K562 (cell line): ENCODE measurements around the gene CYTH4. TPM values are rescaled to one million over a fixed set of nuclear protein-coding genes. Genes with fewer than 3 reads are reported as not detected.
A peak's percentile ranks its signal among the peaks of the same experiment; 100 is the strongest.

ENCODE experiments used
- AFF4 ChIP-seq: sonication (generic); formaldehyde crosslinking; IDR thresholded peaks from 2 replicates; pipeline ENCODE4 v1.8.0; 2023; ENCODE audit warnings: mild to moderate bottlenecking, missing genetic modification reagents
- ARID1B ChIP-seq: fragments of 450-650 bp; IDR thresholded peaks from 2 replicates; pipeline ENCODE4 v1.6.1; 2016; ENCODE audit warnings: antibody characterized with exemption, mild to moderate bottlenecking, inconsistent platforms
- FOSL1 ChIP-seq: fragments of 200-800 bp; sonication (Bioruptor generic); conservative IDR thresholded peaks from 2 replicates; pipeline ENCODE4 v1.6.1; 2016; ENCODE audit warnings: missing genetic modification characterization, missing compliant biosample characterization
- JUND ChIP-seq, 2 experiments: IDR thresholded peaks; 2 replicates in 1 of 2; 3 replicates in 1 of 2; pipeline ENCODE4 v1.6.1; 2011; ENCODE audit warnings: borderline replicate concordance in 2 of 2, low read depth in 2 of 2, low read length in 2 of 2, improper control_type of control experiment in 1 of 2, missing biosample characterization in 1 of 2, missing genetic modification characterization in 1 of 2, missing genetic modification reagents in 1 of 2
- SOX6 ChIP-seq: fragments of 450-650 bp; IDR thresholded peaks from 2 replicates; pipeline ENCODE4 v1.6.1; 2014; ENCODE audit warnings: mild to moderate bottlenecking
- XRCC4 ChIP-seq: IDR thresholded peaks from one replicate; pipeline ENCODE4 v1.6.1; 2011; ENCODE audit not compliant: insufficient read depth, insufficient read length; ENCODE audit errors: extremely low read depth
- ZNF592 ChIP-seq: fragments of 450-650 bp; IDR thresholded peaks from 2 replicates; pipeline ENCODE4 v1.6.1; 2017; ENCODE audit warnings: antibody characterized with exemption, mild to moderate bottlenecking
- polyA plus RNA-seq, 8 experiments: library from polyadenylated mRNA; depleted of rRNA in 4 of 8; stranded (reverse) in 5 of 8; unstranded in 3 of 8; fragments of >200 nt; fragmentation: Nextera tagmentation in 2 of 8; fragmentation: Illumina TruSeq in 1 of 8; extraction: Ambion mirVana in 2 of 8; extraction: Trizol in 1 of 8; gene quantifications; 2 replicates each; pipeline versions ENCODE4 v1.2.1 to v1.2.3, GENCODE V29; 2011 to 2014; ENCODE audit warnings: inconsistent platforms in 1 of 8, missing spikeins in 1 of 8
- total RNA-seq, 7 experiments: library from RNA; depleted of rRNA in 6 of 7; stranded (reverse); fragments of >200 nt in 6 of 7; fragmentation: Illumina TruSeq in 2 of 7; extraction: Trizol in 2 of 7; gene quantifications; 2 replicates each; pipeline versions ENCODE4 v1.2.1 to v1.2.3, GENCODE V29; 2011 to 2021; ENCODE audit warnings: low replicate concordance in 1 of 7

The CYTH4 gene
- total and polyA plus RNA-seq, 9 of the 15 experiments (the other 6 are each of a cell fraction or from before 2014, with no cell fraction given): 0.03 to 2.0 (median 0.61) TPM; not detected in 1

GRCh38 chr22:37254867-37255233, 27.5 kb upstream of the CYTH4 start (continued):
- TF ChIP-seq AFF4 (CRISPR knock-in tag) (no peak), ZNF592 (0 out of 2 replicates have a peak, but pooled peaks have one; percentile 37), ARID1B (peak; percentile 36), FOSL1 (tag) (peak; percentile 73), XRCC4 (no peak), SOX6 (peak; percentile 73), JUND (IDR thresholded peaks at IDR 0.05; ENCODE audit: borderline replicate concordance, low read depth, low read length) (peak; percentile 60; the same call in 1 of the 2 replicates), JUND (tag; IDR thresholded peaks at IDR 0.05; ENCODE audit: borderline replicate concordance, low read depth, low read length) (no peak; the same call in 2 of the 3 replicates)
